Measurements from ENCODE around the gene EPN2. TPM values are rescaled to one million over a fixed set of nuclear protein-coding genes. Genes with fewer than 3 reads are reported as not detected.

The EPN2 gene
- total RNA-seq, 2 experiments from 2014 or later: 20.1 to 20.4 TPM

GRCh38 chr17:19244357-19244756, 7.2 kb downstream of the EPN2 start:
- H3K4me3 ChIP-seq (ENCODE audit: low read depth, low read length, poor library complexity, severe bottlenecking): no peak overlapping the region
- H3K79me2 ChIP-seq (ENCODE audit: insufficient read depth, low read depth, low read length): peaks cover 4% of the 10 kb centered on the region; the same call in 1 of the 2 replicates
- no peaks in the 10 kb centered on the region for H3K36me3 ChIP-seq (ENCODE audit: insufficient read depth, low read length)
- CTCF ChIA-PET (ENCODE audit: unreplicated experiment): interaction anchor here (0.6 kb wide), 1 partner anchor 26 kb away, joined by 3 read pairs; no protein-coding TSS in a partner anchor
- DNase-seq (ENCODE audit: low spot score): no peak
- peak overlapping the region; percentile 44 for H3K4me2 ChIP-seq (ENCODE audit: low read length)
- peaks cover 45% of the 10 kb centered on the region for H3K4me1 ChIP-seq (ENCODE audit: insufficient read depth, low read length, poor library complexity, severe bottlenecking)
- peak overlapping the region; percentile 49 for H3K27ac ChIP-seq (ENCODE audit: low read depth, low read length, poor library complexity, severe bottlenecking)
- H3K9me3 ChIP-seq (ENCODE audit: low read length): no peaks in the 10 kb centered on the region
- TF ChIP-seq CTCF (conservative IDR thresholded peaks at IDR 0.05; ENCODE audit: low read length) (no peak), EZH2phosphoT487 (IDR thresholded peaks at IDR 0.05; ENCODE audit: borderline replicate concordance, low read depth, low read length) (no peak)
- POLR2A ChIA-PET: no interaction called here
- no TSS peak for BruUV-seq (replicated peaks)
- no peak overlapping the region for H2AFZ ChIP-seq (ENCODE audit: low read length)
- intact Hi-C loops (cut with micrococcal nuclease; ENCODE audit: unreplicated experiment): loop anchor here (2.0 kb wide), 1 partner anchor 62 kb away; no protein-coding TSS in a partner anchor
- no peaks in the 10 kb centered on the region for H3K9me2 ChIP-seq (ENCODE audit: insufficient read depth, low read length)
- H4K20me1 ChIP-seq (ENCODE audit: insufficient read depth, low read length): 0 out of 2 replicates have a peak, but pooled peaks cover 4% of the 10 kb centered on the region

GRCh38 chr17:19244781-19245180, 7.6 kb downstream of the EPN2 start:
- CTCF ChIA-PET (ENCODE audit: unreplicated experiment): interaction anchor here (0.6 kb wide), 1 partner anchor 26 kb away, joined by 3 read pairs; no protein-coding TSS in a partner anchor
- Histone ChIP-seq H3K9me2 (ENCODE audit: insufficient read depth, low read length) (no peaks in the 10 kb centered on the region), H3K27ac (ENCODE audit: low read depth, low read length, poor library complexity, severe bottlenecking) (peak overlapping the region; percentile 49), H3K79me2 (ENCODE audit: insufficient read depth, low read depth, low read length) (peaks cover 4% of the 10 kb centered on the region; the same call in 1 of the 2 replicates), H3K36me3 (ENCODE audit: insufficient read depth, low read length) (no peaks in the 10 kb centered on the region), H3K4me3 (ENCODE audit: low read depth, low read length, poor library complexity, severe bottlenecking) (no peak overlapping the region), H3K4me1 (ENCODE audit: insufficient read depth, low read length, poor library complexity, severe bottlenecking) (peaks cover 45% of the 10 kb centered on the region), H3K4me2 (ENCODE audit: low read length) (peak overlapping the region; percentile 44), H4K20me1 (ENCODE audit: insufficient read depth, low read length) (0 out of 2 replicates have a peak, but pooled peaks cover 4% of the 10 kb centered on the region), H3K9me3 (ENCODE audit: low read length) (no peaks in the 10 kb centered on the region), H2AFZ (ENCODE audit: low read length) (no peak overlapping the region)
- BruUV-seq (replicated peaks): no TSS peak
- POLR2A ChIA-PET: interaction anchor here (0.7 to 1.3 kb wide), 4 partner anchors 10 to 405 kb away, joined by 3 to 4 read pairs (median 4); partner anchors contain the start of gene MAPK7
- intact Hi-C loops (cut with micrococcal nuclease; ENCODE audit: unreplicated experiment): loop anchor here (2.0 kb wide), 1 partner anchor 62 kb away; no protein-coding TSS in a partner anchor
- TF ChIP-seq CTCF (conservative IDR thresholded peaks at IDR 0.05; ENCODE audit: low read length) (no peak), EZH2phosphoT487 (IDR thresholded peaks at IDR 0.05; ENCODE audit: borderline replicate concordance, low read depth, low read length) (no peak)
- DNase-seq (ENCODE audit: low spot score): peak; percentile 84

GRCh38 chr17:19247473-19247872, 10.3 kb downstream of the EPN2 start:
- TF ChIP-seq CTCF (conservative IDR thresholded peaks at IDR 0.05; ENCODE audit: low read length) (no peak), EZH2phosphoT487 (IDR thresholded peaks at IDR 0.05; ENCODE audit: borderline replicate concordance, low read depth, low read length) (no peak)
- Histone ChIP-seq H4K20me1 (ENCODE audit: insufficient read depth, low read length) (0 out of 2 replicates have a peak, but pooled peaks cover 4% of the 10 kb centered on the region), H3K36me3 (ENCODE audit: insufficient read depth, low read length) (no peaks in the 10 kb centered on the region; the same call in 1 of the 2 replicates), H3K4me2 (ENCODE audit: low read length) (no peak overlapping the region), H3K9me3 (ENCODE audit: low read length) (no peaks in the 10 kb centered on the region), H3K4me1 (ENCODE audit: insufficient read depth, low read length, poor library complexity, severe bottlenecking) (peaks cover 39% of the 10 kb centered on the region), H3K79me2 (ENCODE audit: insufficient read depth, low read depth, low read length) (peaks cover 4% of the 10 kb centered on the region; the same call in 1 of the 2 replicates), H3K27ac (ENCODE audit: low read depth, low read length, poor library complexity, severe bottlenecking) (no peak overlapping the region), H3K9me2 (ENCODE audit: insufficient read depth, low read length) (no peaks in the 10 kb centered on the region), H3K4me3 (ENCODE audit: low read depth, low read length, poor library complexity, severe bottlenecking) (no peak overlapping the region), H2AFZ (ENCODE audit: low read length) (no peak overlapping the region)
- no TSS peak for BruUV-seq (replicated peaks)
- intact Hi-C loops (cut with micrococcal nuclease; ENCODE audit: unreplicated experiment): no loop called here
- CTCF ChIA-PET (ENCODE audit: unreplicated experiment): interaction anchor here (0.6 kb wide), 1 partner anchor 239 kb away, joined by 3 read pairs; no protein-coding TSS in a partner anchor
- POLR2A ChIA-PET: interaction anchor here (0.9 to 2.2 kb wide), 2 partner anchors 9 to 17 kb away, joined by 3 to 7 read pairs; no protein-coding TSS in a partner anchor
- no peak for DNase-seq (ENCODE audit: low spot score)

Data from OCI-LY7 (cell line).